GM18526 (cell line): ENCODE data around the gene PCYT1B.

Experiments
- POLR2A ChIP-seq: IDR thresholded peaks from 3 replicates; pipeline ENCODE4 v1.6.1; 2011; ENCODE audit not compliant: insufficient read length; ENCODE audit errors: extremely low read depth

Gene PCYT1B

DNA sequence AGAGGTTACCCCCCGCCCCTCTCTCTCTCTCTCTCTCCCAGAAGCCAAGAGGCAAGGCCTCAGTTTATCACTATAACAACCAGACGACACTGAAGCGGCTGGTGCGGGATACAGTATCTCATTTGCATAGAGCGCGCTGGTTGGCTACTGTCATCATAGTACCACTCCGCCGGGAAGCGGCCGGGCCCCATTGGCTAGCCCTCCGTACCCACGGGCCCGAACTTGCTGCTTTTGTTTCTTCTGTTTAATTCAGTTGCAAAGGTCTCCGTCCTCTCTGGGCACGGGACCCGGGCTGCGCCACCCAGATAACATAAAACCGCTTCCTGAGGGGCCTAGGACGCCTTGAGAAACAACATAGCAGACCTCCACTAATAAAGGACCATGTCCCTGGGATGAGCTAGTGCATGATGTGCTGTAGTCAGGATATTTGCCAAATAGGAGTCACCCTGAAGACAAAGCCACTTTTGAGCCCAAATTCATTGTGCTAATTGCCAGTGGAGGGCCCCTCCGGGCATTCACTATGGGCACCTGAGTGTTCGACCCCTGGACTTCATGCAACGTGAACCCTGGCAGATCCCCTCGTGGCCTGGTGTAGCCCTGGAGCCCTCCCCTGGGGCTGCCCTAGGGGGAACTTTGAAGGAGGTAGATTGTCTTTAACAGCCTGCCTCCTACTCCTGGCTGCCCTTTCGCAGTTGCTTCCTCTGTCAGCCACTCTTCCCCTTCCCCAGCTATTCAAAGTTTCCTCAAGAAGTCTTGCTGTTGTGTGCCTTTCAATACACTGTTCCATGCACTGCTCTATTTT is at the start of gene PCYT1B:
Gene PCYT1B, minus strand, starts transcription at position 91 of the 802 bp plus-strand sequence. CDS start 242 bp downstream, outside the sequence.
- TF ChIP-seq POLR2A = no peak

DNA sequence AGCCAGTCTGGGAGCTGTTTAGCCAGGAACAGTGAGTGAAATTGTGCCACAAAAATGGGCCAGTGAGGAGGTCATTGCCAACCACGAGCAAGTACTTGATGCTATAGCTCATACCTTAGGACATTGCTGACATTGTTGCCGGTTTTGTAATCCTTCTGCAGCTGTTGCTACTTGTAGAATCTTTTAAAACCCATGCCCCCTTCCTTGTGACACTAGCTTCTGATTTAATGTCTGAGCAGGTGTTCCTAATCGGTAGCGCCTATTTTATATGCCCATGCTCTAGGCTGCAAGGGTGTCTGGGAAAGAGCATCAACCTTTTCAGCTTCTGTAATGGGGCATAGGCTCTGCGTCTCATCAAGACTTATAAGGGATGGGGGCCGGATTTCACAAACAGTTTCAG is 49.1 kb upstream of the PCYT1B start:
- no peak for TF ChIP-seq POLR2A

DNA sequence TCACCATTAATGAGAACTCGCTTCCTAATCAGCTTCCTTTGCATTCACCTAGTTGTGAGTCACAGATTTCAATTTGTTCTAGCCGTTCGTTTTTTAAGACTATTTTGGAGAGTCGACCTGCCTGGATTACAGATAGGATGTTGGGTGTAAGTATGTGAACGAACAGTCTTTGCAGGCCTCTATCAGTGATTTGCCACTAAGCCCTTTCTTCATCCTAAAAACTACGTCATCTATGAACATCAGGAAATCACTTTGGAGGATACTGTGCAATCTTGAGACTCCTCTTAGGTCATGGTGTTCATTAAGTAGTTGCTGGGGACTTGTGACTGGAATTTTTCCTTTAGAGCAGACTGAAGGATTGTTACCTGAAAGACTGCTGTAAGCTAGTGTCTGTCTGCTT is 47.7 kb upstream of the PCYT1B start:
- TF ChIP-seq POLR2A = no peak

DNA sequence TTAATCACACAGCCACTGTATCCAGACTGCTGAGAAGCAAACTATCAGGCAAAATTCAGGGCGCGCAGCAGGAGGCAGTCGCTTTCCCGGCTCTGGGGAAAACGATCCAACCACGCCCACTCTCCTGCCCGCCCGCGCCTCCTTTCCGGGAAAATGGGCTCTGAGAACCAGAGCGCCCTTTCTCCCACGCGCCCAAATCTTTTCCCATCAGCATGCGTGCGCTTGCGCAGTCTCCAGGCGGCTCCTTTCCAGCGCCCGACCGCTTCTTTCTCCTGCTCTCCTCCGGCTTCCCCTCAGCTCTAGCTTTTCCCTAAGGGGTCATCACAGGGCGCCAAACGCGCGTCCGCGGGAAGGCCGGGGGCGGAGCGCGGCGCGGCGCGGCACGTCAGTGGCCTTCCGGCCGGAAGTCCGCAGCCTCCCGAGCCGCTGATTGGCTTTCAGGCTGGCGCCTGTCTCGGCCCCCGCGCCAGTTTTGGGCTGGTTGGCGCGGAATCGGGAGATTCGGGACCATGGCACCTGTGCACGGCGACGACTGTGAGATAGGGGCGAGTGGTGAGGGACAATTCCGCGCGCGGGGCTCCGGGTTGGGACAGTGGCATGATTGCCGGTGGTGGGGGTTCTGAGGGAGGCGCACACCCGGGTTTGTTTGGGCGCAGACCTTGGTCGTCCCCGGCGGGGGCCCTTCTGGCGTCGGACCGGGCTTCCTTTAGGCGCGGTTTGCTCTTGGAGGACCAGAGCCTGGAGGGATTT is 46.5 kb upstream of the PCYT1B start, which contains the start of gene POLA1:
Gene POLA1, plus strand, starts transcription at position 466 of the 750 bp plus-strand sequence. Its CDS starts 44 bp downstream, at position 510.
- TF ChIP-seq POLR2A = peak; percentile 49

DNA sequence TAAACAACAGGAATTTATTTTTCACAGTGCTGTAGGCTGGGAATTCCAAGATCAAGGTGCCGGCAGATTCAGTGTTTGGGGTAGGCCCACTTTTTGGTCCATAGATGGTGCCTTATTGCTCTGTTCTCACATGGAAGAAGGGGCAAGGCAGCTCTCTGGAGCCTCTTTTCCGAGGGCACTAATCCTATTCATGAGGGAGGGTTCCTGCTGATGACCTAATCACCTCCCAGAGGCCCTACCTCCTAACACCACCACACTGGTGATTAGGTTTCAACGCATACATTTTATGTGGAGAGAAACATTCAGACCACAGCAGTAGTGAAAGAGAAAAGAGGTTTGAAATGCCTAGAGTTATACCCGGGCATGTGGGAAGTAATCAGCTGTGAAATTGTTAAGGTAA is 45.2 kb upstream of the PCYT1B start:
- no peak for TF ChIP-seq POLR2A

DNA sequence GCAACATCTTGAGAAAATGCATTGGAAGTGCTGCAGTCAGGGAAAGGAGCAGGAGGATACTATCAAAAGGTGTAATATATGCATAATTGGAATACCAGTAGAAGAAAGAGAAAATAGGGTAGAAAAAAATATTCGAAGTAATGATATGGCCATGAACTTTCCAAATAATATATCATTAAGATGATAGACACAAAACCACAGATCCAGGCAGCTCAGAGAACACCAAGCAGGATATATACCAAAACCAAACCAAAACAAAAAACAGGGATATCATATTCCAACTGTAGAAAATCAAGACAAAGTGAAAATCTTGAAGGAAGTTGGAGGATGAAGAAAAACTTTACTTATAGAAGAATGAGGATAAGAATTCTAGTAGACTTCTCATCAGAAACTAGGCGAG is 36.9 kb upstream of the PCYT1B start:
- no peak for TF ChIP-seq POLR2A

DNA sequence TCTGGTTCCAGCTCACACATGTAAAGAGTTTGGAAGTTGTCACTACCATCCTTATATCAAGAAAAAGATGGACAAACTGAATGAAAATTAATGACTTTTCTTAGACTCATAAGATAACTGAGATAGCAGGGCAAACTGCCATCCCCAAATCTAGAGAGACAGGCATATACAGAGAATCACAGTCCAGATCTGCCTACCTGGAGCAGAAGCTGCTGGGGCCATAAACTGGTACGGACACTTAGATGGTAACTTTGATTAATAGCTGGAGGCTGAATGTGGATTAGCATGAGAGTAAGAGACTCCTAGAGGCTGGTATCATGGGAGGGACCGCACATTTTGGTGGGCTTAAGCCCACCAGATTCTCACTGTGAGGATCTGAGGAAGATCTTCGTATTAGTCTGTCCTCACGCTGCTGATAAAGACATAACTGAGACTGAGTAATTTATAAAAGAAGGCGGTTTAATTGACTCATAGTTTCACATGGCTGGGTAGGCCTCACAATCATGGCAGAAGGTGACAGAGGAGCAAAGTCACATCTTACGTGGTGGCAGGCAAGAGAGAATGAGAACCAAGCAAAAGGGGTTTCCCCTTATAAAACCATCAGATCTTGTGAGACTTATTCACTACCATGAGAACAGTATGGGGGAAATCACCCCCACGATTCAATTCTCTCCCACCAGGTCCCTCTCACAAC is 35.7 kb upstream of the PCYT1B start:
- no peak for TF ChIP-seq POLR2A

DNA sequence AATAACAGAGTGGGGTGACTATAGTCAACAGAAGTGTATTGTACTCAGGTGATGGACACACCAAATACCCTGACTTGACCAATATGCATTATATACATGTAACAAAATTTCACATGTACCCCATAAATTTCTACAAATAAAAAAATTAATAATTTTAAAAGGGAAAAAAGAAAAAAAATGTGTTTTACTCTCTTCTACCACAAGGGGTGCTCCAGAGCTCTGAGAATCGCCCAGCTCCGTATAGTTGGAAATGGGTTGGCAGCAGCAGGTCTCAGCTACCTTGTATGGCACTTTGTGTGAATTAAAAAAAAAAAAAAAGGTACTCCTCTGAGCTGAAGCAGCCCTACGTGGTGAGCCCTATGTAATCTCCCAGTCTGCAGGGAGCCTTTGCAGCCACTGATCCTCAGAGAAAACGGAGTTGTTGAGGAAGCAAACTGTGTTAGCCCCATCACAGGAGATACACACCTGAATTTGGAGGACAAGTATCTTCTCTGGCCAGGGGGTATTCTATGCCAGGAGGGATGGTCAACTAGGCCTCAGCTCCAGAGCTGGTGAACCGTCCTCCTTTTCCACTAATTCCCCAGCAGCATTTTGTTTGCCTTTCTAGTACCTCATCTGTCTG is 29.4 kb upstream of the PCYT1B start:
- TF ChIP-seq POLR2A = no peak

DNA sequence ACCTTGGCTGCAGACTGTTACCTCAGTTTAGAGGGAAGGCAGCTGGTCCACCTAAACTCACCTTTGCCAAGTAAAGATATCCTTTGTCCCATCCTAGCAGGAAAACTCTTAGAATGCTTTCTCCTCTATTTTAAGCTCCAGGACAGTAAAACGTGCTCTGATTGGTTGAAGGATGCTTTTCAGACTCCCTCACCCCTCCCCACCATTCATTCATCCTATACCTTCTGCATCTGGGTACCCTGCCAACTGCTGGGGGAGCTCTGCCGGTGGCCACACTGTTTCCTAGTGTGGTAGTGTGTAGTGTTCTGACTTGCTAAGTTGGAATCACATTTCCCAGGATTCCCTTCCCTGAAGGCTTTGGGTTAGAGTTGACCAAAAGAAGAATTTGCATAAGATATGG is 26.3 kb upstream of the PCYT1B start:
- no peak for TF ChIP-seq POLR2A

DNA sequence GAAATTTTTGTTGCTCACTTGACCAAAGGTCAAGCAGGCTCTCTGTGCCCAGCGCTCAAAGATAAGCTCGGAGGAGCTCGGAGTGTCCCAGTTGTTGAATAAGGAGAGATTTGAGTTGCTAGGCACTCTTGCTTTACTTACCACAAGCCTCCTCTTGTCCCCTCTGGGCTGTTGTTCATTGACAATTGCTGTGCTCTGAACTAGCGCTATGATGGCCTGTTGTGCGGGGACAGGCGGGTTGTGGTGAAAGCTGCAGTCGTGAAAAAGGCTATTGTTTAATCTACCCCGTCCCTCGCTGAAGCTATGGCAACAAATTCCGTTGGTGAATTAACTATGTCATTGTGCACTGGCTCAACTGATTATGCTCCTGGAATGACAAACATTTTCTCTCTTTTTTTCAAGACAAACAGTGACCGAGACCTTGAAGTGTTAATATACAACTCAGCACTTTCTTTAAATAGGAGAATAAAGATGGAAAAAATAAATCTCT is 25.6 kb upstream of the PCYT1B start:
- no peak for TF ChIP-seq POLR2A

DNA sequence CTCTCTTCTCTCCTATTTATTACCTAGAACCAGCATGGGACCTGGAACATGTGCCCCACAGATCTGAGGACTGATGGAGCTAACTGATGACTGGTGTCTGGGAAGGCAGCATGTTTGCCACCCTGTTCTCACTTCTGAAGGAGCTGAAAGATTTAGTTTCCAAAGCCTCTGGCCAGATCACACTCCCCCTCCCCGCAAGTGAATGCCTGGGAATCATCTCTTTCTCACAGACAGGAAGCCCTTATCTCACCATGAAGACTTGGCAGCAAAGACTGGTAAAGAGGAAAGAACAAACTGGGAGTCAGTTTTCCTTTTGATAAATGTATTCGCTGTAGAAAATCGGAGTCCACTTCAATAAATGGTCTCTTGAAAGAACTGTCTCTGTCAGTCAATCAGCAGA is 21.0 kb upstream of the PCYT1B start:
- TF ChIP-seq POLR2A = no peak

DNA sequence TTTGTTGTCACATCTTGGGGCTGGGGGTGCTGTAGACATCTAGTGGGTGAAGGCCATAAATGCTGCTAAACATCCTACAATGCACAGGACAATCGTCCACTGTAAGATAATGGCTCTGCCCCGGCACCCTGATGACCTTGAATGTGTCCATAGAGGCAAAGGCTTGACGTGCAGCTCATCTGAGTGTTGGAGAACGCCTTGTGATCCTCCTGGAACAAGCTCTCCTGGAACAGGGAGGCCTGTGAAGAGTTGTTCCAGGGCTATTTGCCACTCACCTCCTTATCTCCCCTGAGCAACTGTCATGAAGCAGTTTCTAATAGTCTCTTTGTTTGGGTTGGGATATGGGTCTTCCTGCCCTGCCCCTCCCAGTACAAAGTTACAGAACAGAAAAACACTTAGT is 15.2 kb upstream of the PCYT1B start:
- no peak for TF ChIP-seq POLR2A

DNA sequence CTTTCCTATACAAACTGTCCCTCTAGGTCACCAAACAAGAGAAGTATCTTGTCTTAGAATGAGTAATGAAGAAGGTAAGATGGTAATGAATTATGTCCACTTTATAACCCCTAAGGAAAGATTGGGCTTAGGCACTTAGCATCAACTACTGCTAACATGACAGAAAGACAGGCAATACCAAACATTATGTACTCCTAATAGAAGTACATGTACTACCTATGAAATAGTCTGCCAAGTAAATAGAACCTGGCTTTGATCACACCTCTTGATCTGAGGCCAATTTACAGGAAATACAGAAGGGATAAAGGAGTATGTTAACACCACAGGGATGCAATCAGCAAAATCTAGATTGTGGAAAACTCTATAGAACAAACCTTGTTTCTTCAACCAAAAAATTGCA is 14.1 kb upstream of the PCYT1B start:
- no peak for TF ChIP-seq POLR2A

DNA sequence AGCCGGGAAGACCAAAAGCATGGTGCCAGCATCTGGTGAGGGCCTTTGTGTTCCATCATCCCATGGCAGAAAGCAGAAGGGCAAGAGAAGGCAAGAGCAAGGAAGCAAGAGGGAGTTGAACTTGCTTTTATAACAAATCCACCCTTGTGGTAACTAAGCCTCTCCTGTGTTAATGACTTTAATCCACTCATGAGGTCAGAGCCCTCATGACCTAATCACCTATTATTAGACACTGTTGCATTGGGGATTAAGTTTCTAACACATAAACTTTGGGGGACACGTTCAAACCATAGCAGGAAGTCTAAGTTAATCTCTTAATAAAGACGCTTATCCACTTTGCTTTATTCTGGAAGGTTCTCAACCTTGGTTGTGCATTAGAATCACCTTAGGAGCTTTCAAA is 12.5 kb upstream of the PCYT1B start:
- no peak for TF ChIP-seq POLR2A

DNA sequence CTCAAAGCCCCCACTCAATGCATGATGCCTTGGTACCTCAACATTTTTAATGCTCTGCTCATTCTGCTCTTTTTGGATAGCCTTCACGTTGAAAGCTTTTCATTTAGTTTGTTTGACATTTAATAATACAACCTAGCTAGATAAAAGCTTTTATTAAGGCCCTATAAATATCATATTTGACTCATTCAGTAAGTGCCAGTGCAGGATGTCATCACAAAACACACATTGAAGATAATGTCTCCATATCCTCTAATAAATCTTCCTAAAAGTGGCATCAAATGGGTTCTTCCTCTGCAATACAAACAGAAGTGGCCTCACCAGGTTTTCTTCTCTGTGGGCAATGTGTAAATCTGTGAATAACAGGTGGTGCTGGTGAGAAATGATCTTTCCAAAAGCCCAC is 12.0 kb upstream of the PCYT1B start:
- no peak for TF ChIP-seq POLR2A
